HEK293 (cell line): Measurements from ENCODE around the gene UBE2D3.

Experiments used
- CTCF ChIA-PET: fragments of 350-600 bp; formaldehyde crosslinking; extraction: SDS; loops from one replicate; lab custom pipeline; 2021; ENCODE audit warnings: antibody characterized with exemption; lab: Yijun Ruan, JAX
- POLR2A ChIA-PET: fragments of 300-600 bp; formaldehyde crosslinking; extraction: SDS; loops from one replicate; lab custom pipeline; 2020; ENCODE audit warnings: antibody characterized with exemption, inconsistent platforms; lab: Yijun Ruan, JAX
- H3K27ac ChIP-seq: fragments of 200-500 bp; sonication (Bioruptor generic); 2 replicates; pipeline ENCODE4 v1.5.1; 2014; ENCODE audit warnings: low read depth, low read length, control low read depth, inconsistent platforms; ENCODE audit errors: extremely low read depth
- H3K36me3 ChIP-seq, 2 experiments: fragments of 200-500 bp in 1 of 2; sonication (Bioruptor generic) in 1 of 2; 1 replicate in 1 of 2; 2 replicates in 1 of 2; pipeline ENCODE4 v1.5.1; 2014 to 2017; ENCODE audit warnings: inconsistent platforms in 2 of 2, low read length in 2 of 2; ENCODE audit not compliant: control insufficient read depth in 2 of 2, insufficient read depth in 1 of 2
- H3K4me1 ChIP-seq: fragments of 200-500 bp; sonication (Bioruptor generic); 2 replicates; pipeline ENCODE4 v1.5.1; 2014; ENCODE audit warnings: mild to moderate bottlenecking, low read length, inconsistent platforms; ENCODE audit not compliant: control insufficient read depth, insufficient read depth
- H3K4me3 ChIP-seq: 2 replicates; pipeline ENCODE4 v1.5.1; 2011; ENCODE audit warnings: low read depth, mild to moderate bottlenecking, control low read depth, low read length, moderate library complexity
- H3K9me3 ChIP-seq: fragments of 200-500 bp; sonication (Bioruptor generic); 2 replicates; pipeline ENCODE4 v1.5.1; 2014; ENCODE audit warnings: low read depth, low read length, inconsistent platforms; ENCODE audit not compliant: control insufficient read depth, insufficient read depth
- ATF2 ChIP-seq: fragments of 450-650 bp; formaldehyde crosslinking; IDR thresholded peaks from 2 replicates; pipeline ENCODE4 v1.5.1; 2016; ENCODE audit warnings: missing biosample characterization, missing genetic modification characterization, low read depth
- KLF1 ChIP-seq: fragments of 450-650 bp; formaldehyde crosslinking; IDR thresholded peaks from 2 replicates; pipeline ENCODE4 v1.5.1; 2016; ENCODE audit warnings: missing biosample characterization, missing genetic modification characterization
- KLF10 ChIP-seq: fragments of 450-650 bp; IDR thresholded peaks from 2 replicates; pipeline ENCODE4 v1.5.1; 2018; ENCODE audit warnings: missing biosample characterization, mild to moderate bottlenecking, missing genetic modification characterization
- MZF1 ChIP-seq: fragments of 450-650 bp; formaldehyde crosslinking; IDR thresholded peaks from 2 replicates; pipeline ENCODE4 v1.5.1; 2017; ENCODE audit warnings: missing biosample characterization, missing genetic modification characterization, borderline replicate concordance
- PRDM2 ChIP-seq: fragments of 450-650 bp; formaldehyde crosslinking; IDR thresholded peaks from 2 replicates; pipeline ENCODE4 v1.5.1; 2016; ENCODE audit warnings: missing biosample characterization, missing genetic modification characterization, borderline replicate concordance
- SETDB1 ChIP-seq: IDR thresholded peaks from one replicate; pipeline ENCODE4 v1.6.1; 2017; ENCODE audit warnings: mild to moderate bottlenecking, low read length, moderate library complexity, mixed read lengths; ENCODE audit not compliant: insufficient read length
- TRIM28 ChIP-seq: IDR thresholded peaks from 2 replicates; pipeline ENCODE4 v1.6.1; 2011; ENCODE audit warnings: low read length, control low read depth, borderline replicate concordance
- YY1 ChIP-seq: fragments of 450-650 bp; formaldehyde crosslinking; IDR thresholded peaks from 2 replicates; pipeline ENCODE4 v1.5.1; 2018; ENCODE audit warnings: missing biosample characterization, missing genetic modification characterization
- ZNF19 ChIP-seq: fragments of 450-650 bp; formaldehyde crosslinking; IDR thresholded peaks from 2 replicates; pipeline ENCODE4; 2016; ENCODE audit warnings: missing biosample characterization, missing genetic modification characterization, low read depth
- ZNF26 ChIP-seq: fragments of 450-650 bp; formaldehyde crosslinking; IDR thresholded peaks from 2 replicates; pipeline ENCODE4 v1.5.1; 2016; ENCODE audit warnings: missing biosample characterization, missing genetic modification characterization
- ZNF350 ChIP-seq: fragments of 450-650 bp; formaldehyde crosslinking; IDR thresholded peaks from 2 replicates; pipeline ENCODE4 v1.5.0; 2017; ENCODE audit warnings: missing biosample characterization, mild to moderate bottlenecking, missing genetic modification characterization
- ZNF529 ChIP-seq: fragments of 450-650 bp; formaldehyde crosslinking; IDR thresholded peaks from 2 replicates; pipeline ENCODE4 v1.5.1; 2017; ENCODE audit warnings: missing genetic modification characterization, missing biosample characterization; ENCODE audit not compliant: insufficient replicate concordance
- ZNF530 ChIP-seq: fragments of 450-650 bp; formaldehyde crosslinking; IDR thresholded peaks from 2 replicates; pipeline ENCODE4 v1.5.1; 2016; ENCODE audit warnings: low read depth, missing biosample characterization, missing genetic modification characterization
- ZNF549 ChIP-seq: fragments of 450-650 bp; IDR thresholded peaks from 2 replicates; pipeline ENCODE4 v1.5.1; 2018; ENCODE audit warnings: missing biosample characterization, missing genetic modification characterization, mild to moderate bottlenecking, inconsistent platforms, moderate library complexity
- ZNF623 ChIP-seq: fragments of 450-650 bp; formaldehyde crosslinking; IDR thresholded peaks from 2 replicates; pipeline ENCODE4 v1.5.1; 2016; ENCODE audit warnings: missing biosample characterization, missing genetic modification characterization
- ZNF639 ChIP-seq: fragments of 450-650 bp; formaldehyde crosslinking; IDR thresholded peaks from 2 replicates; pipeline ENCODE4 v1.5.1; 2016; ENCODE audit warnings: missing biosample characterization, missing genetic modification characterization
- ZNF791 ChIP-seq: fragments of 450-650 bp; formaldehyde crosslinking; IDR thresholded peaks from 2 replicates; pipeline ENCODE4 v1.5.1; 2016; ENCODE audit warnings: missing biosample characterization, missing genetic modification characterization
- ZNF830 ChIP-seq: fragments of 450-650 bp; IDR thresholded peaks from 2 replicates; pipeline ENCODE4 v1.5.0; 2018; ENCODE audit warnings: missing biosample characterization, missing genetic modification characterization, low read depth, mild to moderate bottlenecking, moderate library complexity
- ZNF843 ChIP-seq: fragments of 450-650 bp; formaldehyde crosslinking; IDR thresholded peaks from 2 replicates; pipeline ENCODE4 v1.5.1; 2016; ENCODE audit warnings: missing biosample characterization, missing genetic modification characterization
- ZSCAN23 ChIP-seq: fragments of 450-650 bp; formaldehyde crosslinking; IDR thresholded peaks from 2 replicates; pipeline ENCODE4 v1.5.1; 2016; ENCODE audit warnings: missing biosample characterization, missing genetic modification characterization
- ZSCAN30 ChIP-seq: fragments of 450-650 bp; IDR thresholded peaks from 2 replicates; pipeline ENCODE4 v1.5.1; 2018; ENCODE audit warnings: missing biosample characterization, mild to moderate bottlenecking, missing genetic modification characterization, moderate library complexity

UBE2D3 gene

GRCh38 chr4:102858828-102859464, 31.6 kb upstream of the UBE2D3 start:
- Histone ChIP-seq H3K4me1 (no peaks in the 10 kb centered on the region), H3K9me3 (no peaks in the 10 kb centered on the region), H3K36me3 (peaks cover 0 to 3% of the 10 kb centered on the region in 2 experiments; a peak in 1 of 3 replicates), H3K4me3 (no peak overlapping the region), H3K27ac (no peak overlapping the region)
- TF ChIP-seq ZNF26 (tag by site-specific recombination) (no peak), ZNF791 (peak; percentile 98), SETDB1 (peak; percentile 96), TRIM28 (peak; percentile 38; the same call in 1 of the 2 replicates), ZNF843 (tag by site-specific recombination) (no peak)
- CTCF ChIA-PET, result no interaction called here
- POLR2A ChIA-PET, result no interaction called here

- H3K4me3 ChIP-seq, result no peak overlapping the region
- ChIA-PET POLR2A (no interaction called here), CTCF (no interaction called here)
- no peak overlapping the region for H3K27ac ChIP-seq
- H3K9me3 ChIP-seq, result no peaks in the 10 kb centered on the region
- no peaks in the 10 kb centered on the region for H3K36me3 ChIP-seq
- no peak for TF ChIP-seq ZNF530 (tag by site-specific recombination)
- no peak for TF ChIP-seq KLF10 (tag by site-specific recombination)
- TF ChIP-seq YY1 (tag by site-specific recombination), result no peak
- TF ChIP-seq ZNF639 (tag by site-specific recombination), result no peak
- TF ChIP-seq KLF1 (tag by site-specific recombination), result no peak
- no peak for TF ChIP-seq ZSCAN30
- no peak for TF ChIP-seq ZNF843 (tag by site-specific recombination)
- TF ChIP-seq ZNF549 (tag by site-specific recombination), result no peak
- TF ChIP-seq ATF2 (tag by site-specific recombination), result no peak
- no peak for TF ChIP-seq ZNF19
- TF ChIP-seq ZSCAN23, result no peak
- TF ChIP-seq ZNF350 (tag by site-specific recombination), result no peak
- TF ChIP-seq ZNF529 (tag by site-specific recombination), result no peak
- no peak for TF ChIP-seq ZNF623 (tag by site-specific recombination)
- no peak for TF ChIP-seq ZNF830 (tag by site-specific recombination)
- no peak for TF ChIP-seq PRDM2
- TF ChIP-seq MZF1 (tag by site-specific recombination), result no peak
- H3K4me1 ChIP-seq, result no peaks in the 10 kb centered on the region
Measured at GRCh38 chr4:102850370-102850769, 23.0 kb upstream of the UBE2D3 start.
